Panc1 (cell line): ENCODE results near the gene WDR26. TPM values are rescaled to one million over a fixed set of nuclear protein-coding genes. Genes with fewer than 3 reads are reported as not detected.

Experiments
- ATAC-seq: fragments of 200-7000 bp; cut with Tn5 transposase; 2 replicates; pipeline ENCODE4 v1.9.1; 2020; ENCODE audit warnings: mild to moderate bottlenecking, moderate library complexity
- BruUV-seq: library from RNA; stranded (reverse); fragments of 400-500 nt; replicated peaks from 2 replicates; lab custom pipeline; 2021; lab: Mats Ljungman, UMichigan
- CTCF ChIA-PET: fragments of 300-600 bp; sonication (Branson Sonifier 250); formaldehyde crosslinking; loops from one replicate; lab custom pipeline; 2022; ENCODE audit warnings: antibody characterized with exemption; lab: Charles Lee
- POLR2A ChIA-PET: fragments of 300-600 bp; sonication (Branson Sonifier 250); formaldehyde crosslinking; loops from one replicate; lab custom pipeline; 2022; ENCODE audit warnings: antibody characterized with exemption; lab: Charles Lee
- DNase-seq: peaks from one replicate; pipeline ENCODE4 v3.0.0-alpha.2; 2010; ENCODE audit warnings: low read depth, low spot score
- H3K27ac ChIP-seq: 2 replicates; pipeline ENCODE4 v1.5.1; 2011; ENCODE audit warnings: mild to moderate bottlenecking, low read length, inconsistent platforms
- H3K27me3 ChIP-seq: fragments of 200-500 bp; sonication (Bioruptor generic); 2 replicates; pipeline ENCODE4 v1.6.0; 2014; ENCODE audit warnings: low read length, inconsistent platforms; ENCODE audit not compliant: control insufficient read depth, insufficient read depth
- H3K36me3 ChIP-seq: fragments of 200-500 bp; sonication (Bioruptor generic); 2 replicates; pipeline ENCODE4 v1.5.1; 2014; ENCODE audit warnings: inconsistent platforms, mild to moderate bottlenecking, low read length, moderate library complexity; ENCODE audit not compliant: control insufficient read depth, insufficient read depth
- H3K4me1 ChIP-seq: 2 replicates; pipeline ENCODE4 v1.5.1; 2011; ENCODE audit warnings: inconsistent platforms, mild to moderate bottlenecking, low read length, moderate library complexity; ENCODE audit not compliant: control insufficient read depth, insufficient read depth
- H3K4me3 ChIP-seq, 2 experiments: 2 replicates each; pipeline ENCODE4 v1.5.1; 2011 to 2012; ENCODE audit warnings: low read depth in 2 of 2, low read length in 2 of 2, mild to moderate bottlenecking in 2 of 2, inconsistent platforms in 1 of 2, moderate library complexity in 1 of 2
- H3K9me3 ChIP-seq: fragments of 200-500 bp; sonication (Bioruptor generic); 2 replicates; pipeline ENCODE4 v1.5.1; 2014; ENCODE audit warnings: low read depth, mild to moderate bottlenecking, inconsistent platforms, low read length, moderate library complexity; ENCODE audit not compliant: control insufficient read depth, insufficient read depth
- CTCF ChIP-seq: fragments of 450-650 bp; IDR thresholded peaks from 2 replicates; pipeline ENCODE4 v1.5.1; 2017; ENCODE audit warnings: mild to moderate bottlenecking
- POLR2AphosphoS5 ChIP-seq: IDR thresholded peaks from 2 replicates; pipeline ENCODE4 v1.6.1; 2012; ENCODE audit warnings: mild to moderate bottlenecking, low read depth, low read length, moderate library complexity
- SIN3A ChIP-seq: IDR thresholded peaks from 2 replicates; pipeline ENCODE4 v1.6.1; 2012; ENCODE audit warnings: low read depth, mild to moderate bottlenecking, low read length, moderate library complexity, borderline replicate concordance; ENCODE audit not compliant: insufficient read depth
- TCF7L2 ChIP-seq: IDR thresholded peaks from 2 replicates; pipeline ENCODE4 v1.6.1; 2011; ENCODE audit warnings: mild to moderate bottlenecking, low read depth, low read length, inconsistent platforms
- in situ Hi-C: cut with HindIII; loops from 2 replicates; pipeline ENCODE4 v1.10.0; 2016; ENCODE audit warnings: low sequenced_read_pairs, low pct_unique_long_range_greater_than_20kb
- intact Hi-C: fragments of 100-400 bp; cut with micrococcal nuclease; formaldehyde crosslinking; loops from one replicate; pipeline ENCODE4 v1.10.0; 2022; ENCODE audit not compliant: unreplicated experiment
- total RNA-seq: library from RNA; stranded (reverse); gene quantifications from one replicate; pipeline ENCODE4 v1.2.1, GENCODE V29; 2021; ENCODE audit not compliant: unreplicated experiment
- TF ChIP-seq, protein P1 (sequence below), 2 experiments: IDR thresholded peaks; 2 replicates each; pipeline ENCODE4 v1.6.1; 2011 to 2012; ENCODE audit warnings: low read depth in 2 of 2, control low read depth in 1 of 2, low read length in 1 of 2, mild to moderate bottlenecking in 1 of 2, moderate library complexity in 1 of 2; ENCODE audit not compliant: insufficient read depth in 1 of 2

WDR26 gene
- total RNA-seq, 1 experiment from 2014 or later: 91.3 TPM

GRCh38 chr1:224450561-224451350, 16.2 kb upstream of the WDR26 start:
- ChIA-PET POLR2A (interaction anchor here (0.9 kb wide), 1 partner anchor 51 kb away, joined by 3 read pairs; no protein-coding TSS in a partner anchor), CTCF (no interaction called here)
- DNase-seq (no peak), ATAC-seq (no peak)
- in situ Hi-C loops (no loop called here), intact Hi-C loops (no loop called here)
- Histone ChIP-seq H3K27me3 (no peaks in the 10 kb centered on the region), H3K4me3 (no peak overlapping the region), H3K27ac (no peak overlapping the region), H3K36me3 (no peaks in the 10 kb centered on the region), H3K9me3 (no peaks in the 10 kb centered on the region), H3K4me1 (no peaks in the 10 kb centered on the region)
- TF ChIP-seq CTCF (no peak), TCF7L2 (no peak), POLR2AphosphoS5 (no peak), SIN3A (no peak)
- TF ChIP-seq, protein P1, sequence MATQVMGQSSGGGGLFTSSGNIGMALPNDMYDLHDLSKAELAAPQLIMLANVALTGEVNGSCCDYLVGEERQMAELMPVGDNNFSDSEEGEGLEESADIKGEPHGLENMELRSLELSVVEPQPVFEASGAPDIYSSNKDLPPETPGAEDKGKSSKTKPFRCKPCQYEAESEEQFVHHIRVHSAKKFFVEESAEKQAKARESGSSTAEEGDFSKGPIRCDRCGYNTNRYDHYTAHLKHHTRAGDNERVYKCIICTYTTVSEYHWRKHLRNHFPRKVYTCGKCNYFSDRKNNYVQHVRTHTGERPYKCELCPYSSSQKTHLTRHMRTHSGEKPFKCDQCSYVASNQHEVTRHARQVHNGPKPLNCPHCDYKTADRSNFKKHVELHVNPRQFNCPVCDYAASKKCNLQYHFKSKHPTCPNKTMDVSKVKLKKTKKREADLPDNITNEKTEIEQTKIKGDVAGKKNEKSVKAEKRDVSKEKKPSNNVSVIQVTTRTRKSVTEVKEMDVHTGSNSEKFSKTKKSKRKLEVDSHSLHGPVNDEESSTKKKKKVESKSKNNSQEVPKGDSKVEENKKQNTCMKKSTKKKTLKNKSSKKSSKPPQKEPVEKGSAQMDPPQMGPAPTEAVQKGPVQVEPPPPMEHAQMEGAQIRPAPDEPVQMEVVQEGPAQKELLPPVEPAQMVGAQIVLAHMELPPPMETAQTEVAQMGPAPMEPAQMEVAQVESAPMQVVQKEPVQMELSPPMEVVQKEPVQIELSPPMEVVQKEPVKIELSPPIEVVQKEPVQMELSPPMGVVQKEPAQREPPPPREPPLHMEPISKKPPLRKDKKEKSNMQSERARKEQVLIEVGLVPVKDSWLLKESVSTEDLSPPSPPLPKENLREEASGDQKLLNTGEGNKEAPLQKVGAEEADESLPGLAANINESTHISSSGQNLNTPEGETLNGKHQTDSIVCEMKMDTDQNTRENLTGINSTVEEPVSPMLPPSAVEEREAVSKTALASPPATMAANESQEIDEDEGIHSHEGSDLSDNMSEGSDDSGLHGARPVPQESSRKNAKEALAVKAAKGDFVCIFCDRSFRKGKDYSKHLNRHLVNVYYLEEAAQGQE (IDR thresholded peaks at IDR 0.05; ENCODE audit: insufficient read depth in 1 of 2, low read depth in 2 of 2, low read length in 1 of 2): no peak
- no TSS peak for BruUV-seq

DNA sequence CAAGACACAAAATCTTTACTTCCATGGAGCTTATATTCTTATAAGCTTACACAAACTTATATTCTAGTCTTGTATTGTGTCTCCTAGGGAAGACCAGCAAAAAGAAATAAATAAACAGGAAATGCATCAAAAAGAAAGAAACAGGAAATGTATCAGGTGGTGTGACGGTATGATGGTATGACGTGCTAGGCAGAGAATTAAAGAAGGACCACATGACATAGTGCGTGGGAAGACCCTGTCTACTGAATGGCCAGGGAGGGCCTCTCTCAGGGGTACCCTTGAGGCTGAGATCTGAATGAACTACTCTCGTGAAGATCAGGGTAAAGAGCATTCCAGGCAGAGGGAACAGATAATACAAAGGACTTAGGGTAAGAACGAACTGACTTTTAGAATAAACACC, 15.6 kb upstream of the WDR26 start:
- Histone ChIP-seq H3K27me3 (no peaks in the 10 kb centered on the region), H3K9me3 (no peaks in the 10 kb centered on the region), H3K4me1 (no peaks in the 10 kb centered on the region), H3K27ac (no peak overlapping the region), H3K36me3 (no peaks in the 10 kb centered on the region), H3K4me3 (no peak overlapping the region)
- in situ Hi-C loops: no loop called here
- TF ChIP-seq CTCF (no peak), TCF7L2 (no peak), POLR2AphosphoS5 (no peak), SIN3A (no peak)
- TF ChIP-seq, protein P1 (IDR thresholded peaks at IDR 0.05; ENCODE audit: insufficient read depth in 1 of 2, low read depth in 2 of 2, low read length in 1 of 2): no peak
- DNase-seq: no peak
- no TSS peak for BruUV-seq
- ChIA-PET POLR2A (no interaction called here), CTCF (no interaction called here)
- intact Hi-C loops: no loop called here
- no peak for ATAC-seq
